ENCODE measurements around the gene PLSCR1.

The PLSCR1 gene

DNA sequence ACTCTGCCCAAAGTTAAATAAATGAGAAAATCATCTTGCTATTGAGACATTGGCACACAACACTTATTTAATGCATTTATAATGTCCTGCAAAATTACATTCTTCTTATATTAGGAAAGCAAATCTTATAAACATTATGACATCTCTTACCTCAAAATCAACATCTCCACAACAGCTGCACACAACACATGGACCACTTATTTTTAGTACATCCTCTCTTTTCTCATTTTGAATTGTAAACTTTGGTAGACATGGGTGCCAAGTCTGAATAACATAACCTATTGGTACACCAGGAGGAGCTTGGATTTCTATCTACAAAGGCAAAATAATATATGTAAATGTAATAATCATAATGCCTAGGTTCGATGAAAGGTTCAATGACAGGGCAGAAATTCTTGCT lies 23.0 kb downstream of the PLSCR1 start:
- in situ Hi-C loops (cut with HindIII; ENCODE audit: low sequenced_read_pairs) = no loop called here

DNA sequence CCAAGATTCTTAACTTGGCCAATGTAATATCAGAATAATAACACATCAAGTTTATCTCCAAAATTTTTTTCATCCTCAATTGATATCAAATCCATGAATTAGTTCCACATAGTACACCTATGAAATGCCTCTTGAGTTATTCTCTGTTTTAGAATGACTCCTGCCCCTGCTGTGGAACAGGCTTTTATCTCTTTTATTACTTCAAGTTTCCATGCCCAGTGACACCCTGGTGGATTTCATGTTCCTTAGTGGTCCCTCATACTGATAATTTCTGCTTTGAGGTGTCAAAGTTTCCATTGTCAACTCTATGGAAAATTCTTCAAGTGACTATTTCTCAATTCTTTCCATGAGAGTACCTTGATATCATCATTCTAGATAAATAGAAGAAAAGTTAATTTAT lies 24.6 kb downstream of the PLSCR1 start:
- in situ Hi-C loops (cut with HindIII; ENCODE audit: low sequenced_read_pairs) = no loop called here

DNA sequence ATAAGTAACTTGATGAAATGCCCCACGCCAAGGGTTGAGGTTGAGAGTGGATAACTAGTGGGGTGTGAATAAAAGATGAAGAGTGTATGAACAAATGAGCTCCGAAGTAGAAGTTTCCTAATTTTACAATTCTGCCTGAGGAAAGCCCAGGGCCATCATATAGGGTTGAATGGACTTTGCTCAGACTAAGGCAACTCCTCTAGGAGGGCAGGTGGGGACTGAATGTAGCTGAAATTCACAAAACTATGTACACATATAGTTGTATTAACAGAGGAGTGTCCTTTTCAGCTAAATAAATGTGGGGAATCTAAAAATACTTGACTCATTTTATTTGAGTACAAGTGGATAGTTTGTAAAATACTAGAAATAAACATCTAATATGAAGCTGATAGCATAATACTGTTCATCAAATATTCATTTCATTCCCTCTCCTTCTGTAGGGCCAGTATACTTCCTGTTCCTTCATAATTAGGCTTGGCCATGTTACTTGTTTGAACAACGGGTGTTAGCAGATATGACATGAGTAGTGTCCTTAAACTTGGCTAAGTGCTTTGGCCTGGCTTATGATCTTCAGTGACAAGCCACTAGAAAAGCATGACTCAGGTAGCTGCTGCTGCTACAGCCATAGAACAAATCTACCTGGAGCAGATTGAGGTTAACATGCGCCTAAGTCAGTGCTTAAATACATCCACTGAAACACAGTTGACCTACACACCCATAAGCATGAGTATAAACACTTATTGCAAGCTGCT lies 26.5 kb downstream of the PLSCR1 start:
- in situ Hi-C loops (cut with HindIII; ENCODE audit: low sequenced_read_pairs) = no loop called here

GRCh38 chr3:146513386-146514051 lies 30.9 kb downstream of the PLSCR1 start:
- in situ Hi-C loops (cut with HindIII; ENCODE audit: low sequenced_read_pairs) = no loop called here

GRCh38 chr3:146511402-146512134 lies 32.8 kb downstream of the PLSCR1 start:
- in situ Hi-C loops (cut with HindIII; ENCODE audit: low sequenced_read_pairs) = no loop called here

DNA sequence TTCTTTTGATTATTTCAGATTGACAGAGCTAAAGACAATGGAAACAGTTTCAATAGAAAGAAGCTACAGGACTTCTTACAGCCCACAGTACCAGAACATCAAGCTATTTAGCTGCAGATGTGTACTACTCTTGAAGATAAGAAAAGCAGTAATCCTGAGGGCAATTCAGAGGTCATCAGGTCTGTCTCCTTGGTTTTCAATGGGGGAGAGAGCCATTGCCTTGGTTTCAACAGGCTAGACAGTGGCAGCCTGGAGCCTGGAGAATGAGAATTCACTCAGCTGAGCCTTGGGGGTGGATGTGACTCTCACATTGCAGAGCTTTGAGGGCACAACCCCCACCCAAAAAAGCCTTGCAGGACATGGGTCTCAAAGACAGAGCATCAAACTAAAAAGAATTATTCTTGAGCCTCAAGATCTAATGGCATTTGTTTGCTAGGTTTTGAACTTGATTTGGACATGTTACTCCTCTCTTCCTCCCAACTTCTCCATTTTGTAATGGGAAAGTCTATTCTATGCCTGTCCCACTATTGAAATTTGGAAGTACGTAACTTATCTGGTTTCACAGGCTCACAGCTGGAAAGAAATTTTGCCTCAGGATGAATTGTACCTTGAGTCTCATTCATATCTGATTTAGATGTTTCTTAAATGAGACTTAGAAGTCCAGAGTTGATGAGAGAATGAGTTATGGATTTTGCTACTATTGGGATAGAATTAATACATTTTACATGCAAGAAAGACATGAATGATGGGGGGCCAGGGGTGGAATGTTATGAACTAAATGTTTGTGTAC lies 36.9 kb downstream of the PLSCR1 start:
- in situ Hi-C loops (cut with HindIII; ENCODE audit: low sequenced_read_pairs) = no loop called here

DNA sequence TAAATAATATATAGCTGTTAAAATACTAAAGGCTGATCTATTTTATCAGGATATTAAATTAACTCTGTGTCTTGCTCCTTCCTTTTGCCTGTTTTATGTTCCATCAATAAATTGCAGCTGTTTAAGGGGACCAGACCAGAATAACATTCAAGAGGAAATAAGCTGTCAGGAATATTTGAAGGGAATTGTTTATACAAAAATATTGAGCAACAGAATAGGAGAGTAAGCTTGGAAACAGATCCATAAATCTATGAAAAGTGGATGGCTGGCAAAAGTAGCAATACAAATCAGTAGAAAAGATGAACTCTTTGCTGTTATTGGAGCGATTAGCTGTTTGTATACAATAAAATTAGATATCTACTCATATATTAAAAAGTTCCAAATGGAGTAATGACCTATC lies 38.9 kb downstream of the PLSCR1 start:
- in situ Hi-C loops (cut with HindIII; ENCODE audit: low sequenced_read_pairs) = no loop called here

GRCh38 chr3:146504498-146505197 lies 39.8 kb downstream of the PLSCR1 start:
- in situ Hi-C loops (cut with HindIII; ENCODE audit: low sequenced_read_pairs) = loop anchor here (5.0 kb wide), 1 partner anchor 38 kb away; the partner anchor contains the start of gene PLSCR1

DNA sequence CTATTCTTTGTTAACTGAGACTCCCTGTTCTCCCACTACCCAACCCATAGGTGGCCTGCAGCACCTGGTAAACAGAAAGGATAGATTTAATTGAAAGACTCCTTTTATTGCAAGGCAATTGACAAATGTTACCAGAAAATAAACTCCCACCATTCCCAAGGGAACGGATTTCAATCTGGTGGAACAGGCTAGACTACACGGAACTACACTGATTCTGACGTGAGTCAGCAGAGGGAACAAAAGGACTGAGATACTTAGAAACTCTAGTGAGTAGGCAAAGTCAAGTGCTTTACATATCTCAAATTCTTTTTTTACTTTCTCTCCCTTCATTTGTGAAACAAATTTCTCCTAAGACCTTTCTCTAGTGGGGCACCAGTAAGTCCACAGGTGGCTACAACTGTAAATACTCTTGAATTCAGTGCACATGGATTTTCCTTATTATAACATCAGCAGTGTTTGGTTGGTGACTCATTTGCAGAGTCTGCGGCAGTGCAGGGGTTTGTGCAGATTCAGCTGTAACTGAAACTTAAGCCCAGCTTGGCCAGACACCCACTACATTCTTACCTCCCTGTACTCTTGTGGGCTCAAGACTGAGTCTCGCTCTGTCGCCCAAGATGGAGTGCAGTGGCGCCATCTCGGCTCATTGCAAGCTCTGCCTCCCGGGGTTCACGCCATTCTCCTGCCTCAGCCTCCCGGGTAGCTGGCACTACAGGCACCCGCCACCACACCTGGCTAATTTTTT lies 40.8 kb downstream of the PLSCR1 start:
- in situ Hi-C loops (cut with HindIII; ENCODE audit: low sequenced_read_pairs) = loop anchor here (5.0 kb wide), 1 partner anchor 39 kb away; the partner anchor contains the start of gene PLSCR1

DNA sequence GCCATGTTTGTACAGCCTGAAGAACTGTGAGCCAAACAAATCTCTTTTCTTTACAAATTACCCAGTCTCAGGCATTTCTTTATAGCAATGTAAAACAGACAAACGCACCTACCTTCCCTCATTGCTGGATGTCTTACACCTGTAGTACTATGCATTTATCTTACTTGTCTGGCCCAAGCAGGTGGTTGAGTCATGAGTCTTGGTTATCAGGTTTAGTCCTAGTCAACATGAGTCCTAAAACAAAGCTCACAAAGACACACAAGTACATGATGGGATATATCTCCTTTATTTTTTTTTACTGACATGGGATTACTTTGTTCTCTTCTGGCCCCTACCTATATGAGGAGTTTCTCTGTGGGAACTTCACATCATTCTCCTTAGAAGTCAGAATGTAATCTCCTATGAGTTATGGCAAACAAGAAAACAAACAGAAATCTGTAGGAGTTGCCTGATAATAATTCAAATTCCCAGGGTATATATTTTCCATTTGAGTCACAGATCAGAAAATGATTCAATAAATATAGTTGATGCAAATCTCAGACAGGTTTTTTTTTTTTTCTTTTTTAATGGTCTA lies 41.4 kb downstream of the PLSCR1 start:
- in situ Hi-C loops (cut with HindIII; ENCODE audit: low sequenced_read_pairs) = loop anchor here (5.0 kb wide), 1 partner anchor 39 kb away; the partner anchor contains the start of gene PLSCR1

DNA sequence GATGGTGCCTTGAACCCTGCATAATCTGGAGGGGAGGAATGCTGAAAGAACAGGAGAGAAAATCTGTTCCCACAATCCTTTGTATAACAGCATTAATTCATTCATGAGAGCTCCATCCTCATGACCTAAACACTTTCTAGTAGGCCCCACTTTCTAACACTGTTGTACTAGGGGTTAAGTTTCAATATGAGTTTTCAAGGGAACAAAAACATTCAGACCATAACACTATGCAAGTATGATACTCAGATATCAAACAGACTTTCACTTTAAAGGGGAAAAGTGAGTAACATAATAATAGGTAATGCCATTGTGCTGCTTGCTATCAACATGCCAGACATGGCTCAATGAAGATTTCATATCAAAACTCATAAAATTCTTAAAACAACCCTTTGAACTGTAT lies 42.7 kb downstream of the PLSCR1 start:
- in situ Hi-C loops (cut with HindIII; ENCODE audit: low sequenced_read_pairs) = loop anchor here (5.0 kb wide), 1 partner anchor 41 kb away; the partner anchor contains the start of gene PLSCR1

GRCh38 chr3:146499701-146500100 lies 44.7 kb downstream of the PLSCR1 start:
- in situ Hi-C loops (cut with HindIII; ENCODE audit: low sequenced_read_pairs) = loop anchor here (5.0 kb wide), 2 partner anchors 43 to 83 kb away; partner anchors contain the start of gene PLSCR1

GRCh38 chr3:146498002-146498736 lies 46.2 kb downstream of the PLSCR1 start:
- in situ Hi-C loops (cut with HindIII; ENCODE audit: low sequenced_read_pairs) = loop anchor here (5.0 kb wide), 1 partner anchor 84 kb away; no protein-coding TSS in a partner anchor

DNA sequence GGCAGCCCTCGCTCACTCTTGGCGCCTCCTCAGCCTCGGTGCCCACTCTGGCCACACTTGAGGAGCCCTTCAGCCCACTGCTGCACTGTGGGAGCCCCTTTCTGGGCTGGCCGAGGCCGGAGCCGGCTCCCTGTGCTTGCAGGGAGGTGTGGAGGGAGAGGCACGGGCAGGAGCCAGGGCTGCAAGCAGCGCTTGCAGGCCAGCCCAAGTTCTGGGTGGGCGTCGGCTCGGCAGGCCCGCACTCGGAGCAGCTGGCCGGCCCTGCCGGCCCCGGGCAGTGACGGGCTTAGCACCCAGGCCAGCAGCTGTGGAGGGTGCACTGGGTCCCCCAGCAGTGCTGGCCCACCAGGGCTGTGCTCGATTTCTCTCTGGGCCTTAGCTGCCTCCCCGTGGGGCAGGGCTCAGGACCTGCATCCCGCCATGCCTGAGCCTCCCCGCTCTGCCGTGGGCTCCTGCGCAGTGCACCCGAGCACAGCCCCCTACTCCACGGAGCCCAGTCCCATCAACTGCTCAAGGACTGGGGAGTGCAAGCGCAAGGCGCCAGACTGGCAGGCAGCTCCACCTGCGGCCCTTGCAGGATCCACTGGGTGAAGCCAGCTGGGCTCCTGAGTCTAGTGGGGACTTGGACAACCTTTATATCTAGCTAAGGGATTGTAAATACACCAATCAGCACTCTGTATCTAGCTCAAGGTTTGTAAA lies 47.1 kb downstream of the PLSCR1 start:
- in situ Hi-C loops (cut with HindIII; ENCODE audit: low sequenced_read_pairs) = loop anchor here (5.0 kb wide), 1 partner anchor 85 kb away; no protein-coding TSS in a partner anchor

DNA sequence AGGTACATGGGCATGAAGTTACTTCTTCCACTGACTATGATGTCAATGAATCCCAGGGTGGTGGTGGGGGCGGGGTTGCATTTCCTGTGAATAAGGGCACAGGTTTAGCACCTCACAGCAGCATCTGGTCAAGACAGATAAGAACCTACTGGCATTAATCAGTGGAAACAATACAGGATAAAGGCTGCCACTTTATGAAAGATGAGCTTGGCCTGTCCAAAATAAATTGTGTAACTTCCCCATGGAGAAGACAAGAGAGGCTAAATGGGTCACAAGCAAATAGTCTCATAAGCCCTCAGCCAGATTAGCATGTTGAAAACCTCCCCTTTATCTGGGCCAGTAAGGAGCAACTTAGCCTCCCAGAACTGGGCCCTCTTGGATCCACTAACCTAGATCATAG lies 47.7 kb downstream of the PLSCR1 start:
- in situ Hi-C loops (cut with HindIII; ENCODE audit: low sequenced_read_pairs) = loop anchor here (5.0 kb wide), 1 partner anchor 86 kb away; no protein-coding TSS in a partner anchor

- in situ Hi-C loops (cut with HindIII; ENCODE audit: low sequenced_read_pairs) = loop anchor here (5.0 kb wide), 1 partner anchor 86 kb away; no protein-coding TSS in a partner anchor
Observed at GRCh38 chr3:146496251-146496650, 48.2 kb downstream of the PLSCR1 start.

GRCh38 chr3:146493761-146494160 lies 50.6 kb downstream of the PLSCR1 start:
- in situ Hi-C loops (cut with HindIII; ENCODE audit: low sequenced_read_pairs) = no loop called here

Data from endothelial cell of hepatic sinusoid (primary cell).